GM12878 (cell line): ENCODE results near the gene SEMA6C. TPM values are rescaled to one million over a fixed set of nuclear protein-coding genes. Genes with fewer than 3 reads are reported as not detected.

Experiments used
- ATF7 ChIP-seq: fragments of 450-650 bp; IDR thresholded peaks from 2 replicates; pipeline ENCODE4 v1.6.1; 2016; ENCODE audit warnings: low read depth, mild to moderate bottlenecking
- BMI1 ChIP-seq: fragments of 450-650 bp; IDR thresholded peaks from 2 replicates; pipeline ENCODE4 v1.6.1; 2016; ENCODE audit warnings: mild to moderate bottlenecking, moderate library complexity, borderline replicate concordance
- CEBPB ChIP-seq, 2 experiments: fragments of 150-350 bp in 1 of 2; IDR thresholded peaks; 2 replicates each; pipeline ENCODE4 v1.6.1; 2012 to 2014; ENCODE audit warnings: low read depth in 2 of 2, low read length in 2 of 2, borderline replicate concordance in 1 of 2, inconsistent platforms in 1 of 2
- CREB1 ChIP-seq: IDR thresholded peaks from 2 replicates; pipeline ENCODE4 v1.6.1; 2012; ENCODE audit warnings: low read depth, mild to moderate bottlenecking, inconsistent platforms
- CTCF ChIP-seq, 3 experiments: IDR thresholded peaks in 2 of 3; conservative IDR thresholded peaks in 1 of 3; 2 replicates each; pipeline ENCODE4 v1.5.1; 2011; ENCODE audit warnings: low read depth in 3 of 3, low read length in 3 of 3, mild to moderate bottlenecking in 3 of 3, control low read depth in 2 of 3, moderate library complexity in 2 of 3, inconsistent platforms in 1 of 3, mixed read lengths in 1 of 3; ENCODE audit not compliant: control insufficient read depth in 2 of 3, insufficient read depth in 1 of 3; ENCODE audit errors: extremely low read depth in 1 of 3
- DPF2 ChIP-seq: fragments of 450-650 bp; IDR thresholded peaks from 2 replicates; pipeline ENCODE4 v1.6.1; 2017; ENCODE audit warnings: mild to moderate bottlenecking
- ELK1 ChIP-seq: IDR thresholded peaks from 2 replicates; pipeline ENCODE4 v1.6.1; 2012; ENCODE audit warnings: low read depth, low read length, improper control_type of control experiment
- ESRRA ChIP-seq: IDR thresholded peaks from 2 replicates; pipeline ENCODE4 v1.6.1; 2012; ENCODE audit warnings: mild to moderate bottlenecking, low read length, improper control_type of control experiment
- HDAC2 ChIP-seq: fragments of 200-600 bp; sonication (generic); IDR thresholded peaks from 2 replicates; pipeline ENCODE4 v1.6.1; 2017
- HDGF ChIP-seq: fragments of 450-650 bp; IDR thresholded peaks from 2 replicates; pipeline ENCODE4 v1.6.1; 2016; ENCODE audit warnings: antibody characterized with exemption
- NR2C2 ChIP-seq: IDR thresholded peaks from 2 replicates; pipeline ENCODE4 v1.6.1; 2011; ENCODE audit warnings: borderline replicate concordance, low read depth; ENCODE audit not compliant: control insufficient read depth, insufficient read length
- NRF1 ChIP-seq: conservative IDR thresholded peaks from 2 replicates; pipeline ENCODE4 v1.6.1; 2011; ENCODE audit warnings: mild to moderate bottlenecking, low read depth, low read length, improper control_type of control experiment
- RB1 ChIP-seq: fragments of 450-650 bp; formaldehyde crosslinking; IDR thresholded peaks from 2 replicates; pipeline ENCODE4 v1.6.1; 2017; ENCODE audit warnings: mild to moderate bottlenecking, borderline replicate concordance
- SMAD5 ChIP-seq: IDR thresholded peaks from 2 replicates; pipeline ENCODE4 v1.6.1; 2016; ENCODE audit warnings: antibody characterized with exemption, low read depth
- SP1 ChIP-seq: IDR thresholded peaks from one replicate; pipeline ENCODE4 v1.6.1; 2011; ENCODE audit warnings: low read depth, low read length
- TAF1 ChIP-seq: IDR thresholded peaks from 2 replicates; pipeline ENCODE4 v1.6.1; 2011; ENCODE audit warnings: mild to moderate bottlenecking, low read depth, low read length, borderline replicate concordance
- ZBED1 ChIP-seq: IDR thresholded peaks from 2 replicates; pipeline ENCODE4 v1.6.1; 2016; ENCODE audit warnings: borderline replicate concordance
- ZNF217 ChIP-seq: fragments of 450-650 bp; IDR thresholded peaks from 2 replicates; pipeline ENCODE4 v1.6.1; 2017; ENCODE audit warnings: antibody characterized with exemption, mild to moderate bottlenecking
- polyA plus RNA-seq, 11 experiments: library from polyadenylated mRNA; depleted of rRNA in 4 of 11; unstranded in 6 of 11; stranded (reverse) in 5 of 11; fragments of >200 nt; fragmentation: Nextera tagmentation in 4 of 11; fragmentation: Illumina TruSeq in 1 of 11; extraction: Ambion mirVana in 4 of 11; extraction: Trizol in 1 of 11; gene quantifications; 1 replicate in 1 of 11; 2 replicates in 10 of 11; pipeline versions ENCODE4 v1.2.1 to v1.2.3, GENCODE V29; 2011 to 2016; ENCODE audit warnings: inconsistent platforms in 2 of 11, missing spikeins in 2 of 11, low read depth in 1 of 11
- total RNA-seq, 4 experiments: library from RNA; depleted of rRNA in 3 of 4; stranded (reverse); fragments of >200 nt in 3 of 4; fragmentation: Illumina TruSeq in 1 of 4; extraction: Trizol in 1 of 4; gene quantifications; 2 replicates each; pipeline versions ENCODE4 v1.2.1 to v1.2.3, GENCODE V29; 2013 to 2021
- TF ChIP-seq, protein P1 (sequence below): fragments of 450-650 bp; IDR thresholded peaks from 2 replicates; pipeline ENCODE4 v1.6.1; 2017; ENCODE audit warnings: mild to moderate bottlenecking, low read depth, inconsistent platforms; ENCODE audit not compliant: poor library complexity, severe bottlenecking
- TF ChIP-seq, protein P2 (sequence below): fragments of 450-650 bp; formaldehyde crosslinking; IDR thresholded peaks from 2 replicates; pipeline ENCODE4 v1.5.0; 2022; ENCODE audit warnings: mild to moderate bottlenecking, missing genetic modification characterization
- TF ChIP-seq, protein P3 (sequence below): fragments of 450-650 bp; IDR thresholded peaks from 2 replicates; pipeline ENCODE4 v1.6.1; 2016; ENCODE audit warnings: mild to moderate bottlenecking

SEMA6C gene
- total and polyA plus RNA-seq, 10 of the 15 experiments (the other 5 are each of a cell fraction or from before 2014, with no cell fraction given) = 0.13 to 2.2 (median 0.29) TPM; not detected in 1

GRCh38 chr1:151130987-151131586, 15.3 kb downstream of the SEMA6C start (continued):
- TF ChIP-seq, protein P1, sequence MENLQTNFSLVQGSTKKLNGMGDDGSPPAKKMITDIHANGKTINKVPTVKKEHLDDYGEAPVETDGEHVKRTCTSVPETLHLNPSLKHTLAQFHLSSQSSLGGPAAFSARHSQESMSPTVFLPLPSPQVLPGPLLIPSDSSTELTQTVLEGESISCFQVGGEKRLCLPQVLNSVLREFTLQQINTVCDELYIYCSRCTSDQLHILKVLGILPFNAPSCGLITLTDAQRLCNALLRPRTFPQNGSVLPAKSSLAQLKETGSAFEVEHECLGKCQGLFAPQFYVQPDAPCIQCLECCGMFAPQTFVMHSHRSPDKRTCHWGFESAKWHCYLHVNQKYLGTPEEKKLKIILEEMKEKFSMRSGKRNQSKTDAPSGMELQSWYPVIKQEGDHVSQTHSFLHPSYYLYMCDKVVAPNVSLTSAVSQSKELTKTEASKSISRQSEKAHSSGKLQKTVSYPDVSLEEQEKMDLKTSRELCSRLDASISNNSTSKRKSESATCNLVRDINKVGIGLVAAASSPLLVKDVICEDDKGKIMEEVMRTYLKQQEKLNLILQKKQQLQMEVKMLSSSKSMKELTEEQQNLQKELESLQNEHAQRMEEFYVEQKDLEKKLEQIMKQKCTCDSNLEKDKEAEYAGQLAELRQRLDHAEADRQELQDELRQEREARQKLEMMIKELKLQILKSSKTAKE = no peak
- TF ChIP-seq SP1 (peak; percentile 88), CREB1 (peak; percentile 55; the same call in 1 of the 2 replicates), NRF1 (no peak), RB1 (no peak), HDGF (no peak), CTCF (IDR thresholded peaks at IDR 0.05 in 2 of 3, conservative IDR thresholded peaks at IDR 0.05 in 1 of 3; ENCODE audit: control insufficient read depth in 2 of 3, extremely low read depth in 1 of 3, insufficient read depth in 1 of 3, low read depth in 3 of 3, low read length in 3 of 3) (no peak), ESRRA (no peak), CEBPB (IDR thresholded peaks at IDR 0.05; ENCODE audit: borderline replicate concordance in 1 of 2, low read depth in 2 of 2, low read length in 2 of 2) (no peak), HDAC2 (no peak), DPF2 (0 out of 2 replicates have a peak, but pooled peaks have one; percentile 19), SMAD5 (no peak), ATF7 (no peak), BMI1 (peak; percentile 57; the same call in 1 of the 2 replicates), NR2C2 (no peak), ELK1 (no peak), ZBED1 (no peak), ZNF217 (no peak), TAF1 (no peak)
- TF ChIP-seq, protein P2, sequence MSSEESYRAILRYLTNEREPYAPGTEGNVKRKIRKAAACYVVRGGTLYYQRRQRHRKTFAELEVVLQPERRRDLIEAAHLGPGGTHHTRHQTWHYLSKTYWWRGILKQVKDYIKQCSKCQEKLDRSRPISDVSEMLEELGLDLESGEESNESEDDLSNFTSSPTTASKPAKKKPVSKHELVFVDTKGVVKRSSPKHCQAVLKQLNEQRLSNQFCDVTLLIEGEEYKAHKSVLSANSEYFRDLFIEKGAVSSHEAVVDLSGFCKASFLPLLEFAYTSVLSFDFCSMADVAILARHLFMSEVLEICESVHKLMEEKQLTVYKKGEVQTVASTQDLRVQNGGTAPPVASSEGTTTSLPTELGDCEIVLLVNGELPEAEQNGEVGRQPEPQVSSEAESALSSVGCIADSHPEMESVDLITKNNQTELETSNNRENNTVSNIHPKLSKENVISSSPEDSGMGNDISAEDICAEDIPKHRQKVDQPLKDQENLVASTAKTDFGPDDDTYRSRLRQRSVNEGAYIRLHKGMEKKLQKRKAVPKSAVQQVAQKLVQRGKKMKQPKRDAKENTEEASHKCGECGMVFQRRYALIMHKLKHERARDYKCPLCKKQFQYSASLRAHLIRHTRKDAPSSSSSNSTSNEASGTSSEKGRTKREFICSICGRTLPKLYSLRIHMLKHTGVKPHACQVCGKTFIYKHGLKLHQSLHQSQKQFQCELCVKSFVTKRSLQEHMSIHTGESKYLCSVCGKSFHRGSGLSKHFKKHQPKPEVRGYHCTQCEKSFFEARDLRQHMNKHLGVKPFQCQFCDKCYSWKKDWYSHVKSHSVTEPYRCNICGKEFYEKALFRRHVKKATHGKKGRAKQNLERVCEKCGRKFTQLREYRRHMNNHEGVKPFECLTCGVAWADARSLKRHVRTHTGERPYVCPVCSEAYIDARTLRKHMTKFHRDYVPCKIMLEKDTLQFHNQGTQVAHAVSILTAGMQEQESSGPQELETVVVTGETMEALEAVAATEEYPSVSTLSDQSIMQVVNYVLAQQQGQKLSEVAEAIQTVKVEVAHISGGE (CRISPR knock-in tag) = no peak
- TF ChIP-seq, protein P3, sequence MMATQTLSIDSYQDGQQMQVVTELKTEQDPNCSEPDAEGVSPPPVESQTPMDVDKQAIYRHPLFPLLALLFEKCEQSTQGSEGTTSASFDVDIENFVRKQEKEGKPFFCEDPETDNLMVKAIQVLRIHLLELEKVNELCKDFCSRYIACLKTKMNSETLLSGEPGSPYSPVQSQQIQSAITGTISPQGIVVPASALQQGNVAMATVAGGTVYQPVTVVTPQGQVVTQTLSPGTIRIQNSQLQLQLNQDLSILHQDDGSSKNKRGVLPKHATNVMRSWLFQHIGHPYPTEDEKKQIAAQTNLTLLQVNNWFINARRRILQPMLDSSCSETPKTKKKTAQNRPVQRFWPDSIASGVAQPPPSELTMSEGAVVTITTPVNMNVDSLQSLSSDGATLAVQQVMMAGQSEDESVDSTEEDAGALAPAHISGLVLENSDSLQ = peak; percentile 96
